CD4-positive, alpha-beta T cell treated with Interleukin-4 for 1 hour (primary cell): ENCODE data around the gene ASAP2.

Experiments
- DNase-seq, 2 donors: peaks; one replicate each; pipeline ENCODE4 v3.0.0-alpha.2; 2020 to 2022

ASAP2 gene

GRCh38 chr2:9279426-9279825 lies 72.8 kb downstream of the ASAP2 start:
- DNase-seq: no peak

GRCh38 chr2:9280224-9280623 lies 73.6 kb downstream of the ASAP2 start:
- no peak for DNase-seq

GRCh38 chr2:9281145-9281544 lies 74.5 kb downstream of the ASAP2 start:
- no peak for DNase-seq

- no peak for DNase-seq
These were observed 75.8 kb downstream of the ASAP2 start for GRCh38 chr2:9282128-9283112.

- DNase-seq: no peak
These were observed 78.1 kb downstream of the ASAP2 start for GRCh38 chr2:9284521-9285297.

- no peak for DNase-seq
These were observed 78.8 kb downstream of the ASAP2 start for GRCh38 chr2:9285385-9285920.

- DNase-seq: no peak
These were observed 79.3 kb downstream of the ASAP2 start for GRCh38 chr2:9285921-9286320.

- no peak for DNase-seq
These were observed 80.2 kb downstream of the ASAP2 start for GRCh38 chr2:9286554-9287399.

- no peak for DNase-seq
These were observed 80.9 kb downstream of the ASAP2 start for GRCh38 chr2:9287400-9288045.

- no peak for DNase-seq
These were observed 81.6 kb downstream of the ASAP2 start for GRCh38 chr2:9288233-9288632.

- DNase-seq: no peak
These were observed 82.2 kb downstream of the ASAP2 start for GRCh38 chr2:9288681-9289338.

- DNase-seq: no peak
These were observed 84.7 kb downstream of the ASAP2 start for GRCh38 chr2:9291331-9291730.

- no peak for DNase-seq
These were observed 85.3 kb downstream of the ASAP2 start for GRCh38 chr2:9291866-9292265.

GRCh38 chr2:9292426-9292825 lies 85.8 kb downstream of the ASAP2 start:
- no peak for DNase-seq

GRCh38 chr2:9294764-9295163 lies 88.2 kb downstream of the ASAP2 start:
- no peak for DNase-seq

GRCh38 chr2:9296559-9296958 lies 89.9 kb downstream of the ASAP2 start:
- no peak for DNase-seq

GRCh38 chr2:9297156-9297555 lies 90.5 kb downstream of the ASAP2 start:
- no peak for DNase-seq

GRCh38 chr2:9297807-9298206 lies 91.2 kb downstream of the ASAP2 start:
- DNase-seq: no peak

- DNase-seq: no peak
These were observed 92.0 kb downstream of the ASAP2 start for GRCh38 chr2:9298583-9298982.

GRCh38 chr2:9299161-9300100 lies 92.8 kb downstream of the ASAP2 start:
- DNase-seq: no peak
